ENCODE results near the gene ATP2C2. TPM values are rescaled to one million over a fixed set of nuclear protein-coding genes. Genes with fewer than 3 reads are reported as not detected.
"Not testable (repeated sequence)": the region's sequence is repeated elsewhere in the genome, so short reads cannot be mapped to it uniquely, and the experiment has no call there.

ATP2C2 gene
- total and polyA plus RNA-seq, 2 donors (not counting 1 experiment from before 2014, with no cell fraction given): not detected

DNA sequence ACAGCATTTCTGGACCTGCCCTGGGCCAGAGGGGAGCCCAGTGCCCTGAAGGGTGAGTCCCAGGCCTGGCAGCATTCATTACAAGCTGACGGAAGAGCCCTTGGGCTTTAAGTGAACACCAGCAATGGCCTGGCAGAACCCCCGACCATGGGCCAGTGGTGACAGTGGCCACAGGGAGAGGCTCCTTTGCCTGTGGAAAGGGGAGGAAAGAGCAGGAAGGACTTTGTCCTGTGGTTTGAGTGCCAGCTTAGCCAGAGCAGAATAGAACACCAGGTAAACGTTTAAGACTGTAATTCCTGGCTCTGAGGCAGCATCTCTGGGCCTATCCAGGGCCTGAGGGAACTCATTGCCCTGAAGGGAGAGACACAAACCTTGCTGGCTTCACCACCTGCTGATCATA, 34.3 kb upstream of the ATP2C2 start:
- Histone ChIP-seq H3K27ac (ENCODE audit: low read length in 2 of 2) (no peak overlapping the region), H3K4me1 (ENCODE audit: control insufficient read depth in 2 of 2, insufficient read depth in 2 of 2, low read length in 2 of 2) (no peaks in the 10 kb centered on the region), H3K9ac (ENCODE audit: low read length) (no peak overlapping the region), H3K36me3 (replicated peaks in 1 of 2; ENCODE audit: control extremely low read depth in 1 of 2, control insufficient read depth in 1 of 2, extremely low read depth in 1 of 2, insufficient read depth in 2 of 2, low read length in 1 of 2) (no peaks in the 10 kb centered on the region), H3K9me3 (ENCODE audit: control extremely low read depth in 1 of 3, control insufficient read depth in 2 of 3, insufficient read depth in 1 of 3, low read length in 2 of 3) (peaks cover 0 to 22% (median 0%) of the 10 kb centered on the region in 3 donors), H3K27me3 (replicated peaks in 1 of 4; ENCODE audit: control extremely low read depth in 1 of 4, control insufficient read depth in 3 of 4, insufficient read depth in 4 of 4, low read length in 3 of 4) (no peaks in the 10 kb centered on the region), H3K79me2 (ENCODE audit: control insufficient read depth, insufficient read depth, low read length) (no peaks in the 10 kb centered on the region), H3K4me3 (ENCODE audit: control extremely low read depth in 1 of 5, extremely low read depth in 1 of 5, insufficient read depth in 1 of 5, low read depth in 2 of 5, low read length in 4 of 5) (no peak overlapping the region), H2AFZ (ENCODE audit: insufficient read depth, low read depth, low read length, poor library complexity, severe bottlenecking) (no peak overlapping the region), H4K20me1 (ENCODE audit: control insufficient read depth, insufficient read depth, low read length, poor library complexity, severe bottlenecking) (no peaks in the 10 kb centered on the region), H3K4me2 (replicated peaks; ENCODE audit: low read depth, low read length, poor library complexity, severe bottlenecking) (no peak overlapping the region)
- Mint-ChIP-seq H3K27me3 (peaks cover 21% of the 10 kb centered on the region), H3K4me3 (no peak overlapping the region), H3K4me1 (no peaks in the 10 kb centered on the region), H3K27ac (no peak overlapping the region), H3K9me3 (ENCODE audit: insufficient read depth) (peaks cover 7% of the 10 kb centered on the region)
- ChIA-PET POLR2A (no interaction called here), CTCF (no interaction called here)
- DNase-seq (no peak), ATAC-seq (ENCODE audit: low read depth) (no peak)
- 83% methylated on average over 3 of the region's 3 CpGs for WGBS (ENCODE audit: insufficient coverage)
- intact Hi-C loops (cut with micrococcal nuclease): no loop called here
- TF ChIP-seq, protein P1, sequence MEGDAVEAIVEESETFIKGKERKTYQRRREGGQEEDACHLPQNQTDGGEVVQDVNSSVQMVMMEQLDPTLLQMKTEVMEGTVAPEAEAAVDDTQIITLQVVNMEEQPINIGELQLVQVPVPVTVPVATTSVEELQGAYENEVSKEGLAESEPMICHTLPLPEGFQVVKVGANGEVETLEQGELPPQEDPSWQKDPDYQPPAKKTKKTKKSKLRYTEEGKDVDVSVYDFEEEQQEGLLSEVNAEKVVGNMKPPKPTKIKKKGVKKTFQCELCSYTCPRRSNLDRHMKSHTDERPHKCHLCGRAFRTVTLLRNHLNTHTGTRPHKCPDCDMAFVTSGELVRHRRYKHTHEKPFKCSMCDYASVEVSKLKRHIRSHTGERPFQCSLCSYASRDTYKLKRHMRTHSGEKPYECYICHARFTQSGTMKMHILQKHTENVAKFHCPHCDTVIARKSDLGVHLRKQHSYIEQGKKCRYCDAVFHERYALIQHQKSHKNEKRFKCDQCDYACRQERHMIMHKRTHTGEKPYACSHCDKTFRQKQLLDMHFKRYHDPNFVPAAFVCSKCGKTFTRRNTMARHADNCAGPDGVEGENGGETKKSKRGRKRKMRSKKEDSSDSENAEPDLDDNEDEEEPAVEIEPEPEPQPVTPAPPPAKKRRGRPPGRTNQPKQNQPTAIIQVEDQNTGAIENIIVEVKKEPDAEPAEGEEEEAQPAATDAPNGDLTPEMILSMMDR (IDR thresholded peaks at IDR 0.05): no peak
- no peak for TF ChIP-seq EZH2 (IDR thresholded peaks at IDR 0.05; ENCODE audit: borderline replicate concordance, insufficient read depth, low read depth, low read length, poor library complexity, severe bottlenecking)

DNA sequence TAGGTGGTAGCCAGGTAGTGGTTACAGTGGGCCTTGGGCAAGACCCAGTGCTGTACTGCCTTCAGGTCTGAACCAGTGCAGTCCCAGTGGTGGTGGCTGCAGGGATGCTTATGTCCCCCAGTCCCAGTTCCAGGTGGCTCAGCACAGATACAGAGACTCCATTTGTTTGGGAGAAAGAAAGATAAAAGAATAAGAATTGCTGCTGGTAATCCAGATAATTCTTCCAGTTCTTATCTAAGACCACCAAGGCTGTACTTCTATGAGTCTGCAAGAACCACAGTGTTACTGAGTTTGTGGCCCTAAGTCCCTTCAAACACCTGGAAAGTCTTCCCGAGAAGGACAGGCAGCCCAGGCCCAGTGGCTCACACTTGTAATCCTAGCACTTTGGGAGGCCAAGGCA, 33.9 kb upstream of the ATP2C2 start:
- Histone ChIP-seq H3K4me2 (replicated peaks; ENCODE audit: low read depth, low read length, poor library complexity, severe bottlenecking) (no peak overlapping the region), H3K4me1 (ENCODE audit: control insufficient read depth in 2 of 2, insufficient read depth in 2 of 2, low read length in 2 of 2) (no peaks in the 10 kb centered on the region), H3K79me2 (ENCODE audit: control insufficient read depth, insufficient read depth, low read length) (no peaks in the 10 kb centered on the region), H3K27me3 (replicated peaks in 1 of 4; ENCODE audit: control extremely low read depth in 1 of 4, control insufficient read depth in 3 of 4, insufficient read depth in 4 of 4, low read length in 3 of 4) (no peaks in the 10 kb centered on the region), H3K9ac (ENCODE audit: low read length) (no peak overlapping the region), H3K4me3 (ENCODE audit: control extremely low read depth in 1 of 5, extremely low read depth in 1 of 5, insufficient read depth in 1 of 5, low read depth in 2 of 5, low read length in 4 of 5) (no peak overlapping the region), H4K20me1 (ENCODE audit: control insufficient read depth, insufficient read depth, low read length, poor library complexity, severe bottlenecking) (no peaks in the 10 kb centered on the region), H3K9me3 (ENCODE audit: control extremely low read depth in 1 of 3, control insufficient read depth in 2 of 3, insufficient read depth in 1 of 3, low read length in 2 of 3) (peaks cover 0 to 22% (median 0%) of the 10 kb centered on the region in 3 donors), H3K27ac (ENCODE audit: low read length in 2 of 2) (no peak overlapping the region), H3K36me3 (replicated peaks in 1 of 2; ENCODE audit: control extremely low read depth in 1 of 2, control insufficient read depth in 1 of 2, extremely low read depth in 1 of 2, insufficient read depth in 2 of 2, low read length in 1 of 2) (no peaks in the 10 kb centered on the region), H2AFZ (ENCODE audit: insufficient read depth, low read depth, low read length, poor library complexity, severe bottlenecking) (no peak overlapping the region)
- TF ChIP-seq EZH2 (IDR thresholded peaks at IDR 0.05; ENCODE audit: borderline replicate concordance, insufficient read depth, low read depth, low read length, poor library complexity, severe bottlenecking): no peak
- TF ChIP-seq, protein P1 (IDR thresholded peaks at IDR 0.05): no peak
- H3K27me3 Mint-ChIP-seq: peaks cover 24% of the 10 kb centered on the region
- CTCF ChIA-PET: no interaction called here
- ATAC-seq (ENCODE audit: low read depth): no peak
- DNase-seq: no peak
- H3K27ac Mint-ChIP-seq: no peak overlapping the region
- H3K4me3 Mint-ChIP-seq: no peak overlapping the region
- POLR2A ChIA-PET: no interaction called here
- WGBS (ENCODE audit: insufficient coverage): 89% methylated on average over 1 of the region's 1 CpG
- intact Hi-C loops (cut with micrococcal nuclease): no loop called here
- peaks cover 7% of the 10 kb centered on the region for H3K9me3 Mint-ChIP-seq (ENCODE audit: insufficient read depth)
- H3K4me1 Mint-ChIP-seq: no peaks in the 10 kb centered on the region

DNA sequence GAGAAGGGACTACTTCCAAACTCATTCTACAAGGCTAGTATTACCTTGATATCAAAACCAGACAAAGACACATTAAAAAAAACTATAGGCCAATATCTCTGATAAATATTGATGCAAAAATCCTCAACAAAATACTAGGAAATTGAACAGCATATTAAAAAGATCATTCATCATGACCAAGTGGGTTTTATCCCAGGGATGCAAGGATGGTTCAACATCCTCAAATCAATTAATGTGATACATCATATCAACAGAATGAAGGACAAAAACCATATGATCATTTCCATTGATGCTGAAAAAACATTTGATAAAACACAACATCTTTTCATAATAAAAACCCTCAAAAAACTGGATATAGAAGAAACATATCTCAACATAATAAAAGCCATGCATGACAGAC, 31.1 kb upstream of the ATP2C2 start:
- H3K4me1 Mint-ChIP-seq; H3K27ac Mint-ChIP-seq; ATAC-seq (ENCODE audit: low read depth); H3K4me2 ChIP-seq (replicated peaks; ENCODE audit: low read depth, low read length, poor library complexity, severe bottlenecking); H3K4me3 ChIP-seq (ENCODE audit: control extremely low read depth in 1 of 5, extremely low read depth in 1 of 5, insufficient read depth in 1 of 5, low read depth in 2 of 5, low read length in 4 of 5); H3K4me3 Mint-ChIP-seq; H3K9ac ChIP-seq (ENCODE audit: low read length); H3K4me1 ChIP-seq (ENCODE audit: control insufficient read depth in 2 of 2, insufficient read depth in 2 of 2, low read length in 2 of 2); H3K9me3 Mint-ChIP-seq (ENCODE audit: insufficient read depth); H3K36me3 ChIP-seq (replicated peaks in 1 of 2; ENCODE audit: control extremely low read depth in 1 of 2, control insufficient read depth in 1 of 2, extremely low read depth in 1 of 2, insufficient read depth in 2 of 2, low read length in 1 of 2); H2AFZ ChIP-seq (ENCODE audit: insufficient read depth, low read depth, low read length, poor library complexity, severe bottlenecking); CTCF ChIA-PET; H4K20me1 ChIP-seq (ENCODE audit: control insufficient read depth, insufficient read depth, low read length, poor library complexity, severe bottlenecking); POLR2A ChIA-PET; DNase-seq; H3K27ac ChIP-seq (ENCODE audit: low read length in 2 of 2); H3K27me3 ChIP-seq (replicated peaks in 1 of 4; ENCODE audit: control extremely low read depth in 1 of 4, control insufficient read depth in 3 of 4, insufficient read depth in 4 of 4, low read length in 3 of 4); intact Hi-C loops (cut with micrococcal nuclease); H3K79me2 ChIP-seq (ENCODE audit: control insufficient read depth, insufficient read depth, low read length): not testable (repeated sequence)
- H3K27me3 Mint-ChIP-seq: peaks cover 10% of the 10 kb centered on the region
- peaks cover 0 to 22% (median 0%) of the 10 kb centered on the region in 3 donors for H3K9me3 ChIP-seq (ENCODE audit: control extremely low read depth in 1 of 3, control insufficient read depth in 2 of 3, insufficient read depth in 1 of 3, low read length in 2 of 3)

Measured in B cell (primary cell).